Cerebellar nuclear complex (tissue), 1 donor: Measurements from ENCODE around the gene OASL.

Source experiments
- DNase-seq, 2 experiments: peaks; one replicate each; lab custom pipeline; 2025; lab: John Stamatoyannopoulos, UW

The OASL gene

GRCh38 chr12:121015825-121016766 is 22.9 kb downstream of the OASL start, which contains the start of gene C12orf43:
TSS of gene C12orf43 (minus strand) at chr12:121016487. CDS start at chr12:121016474, 13 bp downstream.
- peak; percentile 21 to 73 for DNase-seq

DNA sequence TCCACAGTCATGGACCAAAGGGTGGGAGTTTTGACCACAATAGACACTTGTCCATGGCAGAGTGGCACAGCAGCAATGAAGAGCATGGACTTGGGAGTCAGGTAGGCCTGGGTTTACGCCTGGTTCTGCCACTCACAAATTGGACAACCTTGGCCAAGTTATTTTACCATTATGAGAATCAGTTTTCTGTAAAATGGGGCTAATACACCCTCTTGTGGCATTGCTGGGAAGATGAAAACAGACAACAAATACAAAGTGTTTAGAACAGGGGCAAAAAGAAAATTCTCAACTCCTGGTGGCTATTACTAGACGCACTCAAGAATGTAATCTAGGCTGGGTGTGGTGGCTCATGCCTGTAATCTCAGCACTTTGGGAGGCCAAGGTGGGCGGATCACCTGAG is 25.3 kb downstream of the OASL start:
- no peak for DNase-seq

DNA sequence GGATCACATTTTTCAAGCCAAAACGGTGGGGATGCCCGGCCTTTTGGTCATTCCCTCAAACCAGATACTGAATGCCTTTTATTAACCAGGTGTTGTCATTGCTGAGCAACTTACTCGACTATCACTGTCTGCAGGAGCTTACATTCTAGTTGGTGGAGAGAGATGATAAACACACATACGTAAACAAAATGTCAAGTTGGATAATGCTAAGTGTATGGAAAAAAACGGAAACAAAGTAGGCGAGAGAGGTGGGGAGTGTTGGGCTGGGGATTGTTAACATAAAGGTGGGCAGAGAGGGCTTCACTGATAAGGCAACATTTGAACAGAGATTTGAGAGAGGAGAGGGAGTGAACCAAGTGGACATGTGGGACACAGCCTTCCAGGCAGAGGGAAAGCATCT is 27.2 kb downstream of the OASL start:
- no peak for DNase-seq

DNA sequence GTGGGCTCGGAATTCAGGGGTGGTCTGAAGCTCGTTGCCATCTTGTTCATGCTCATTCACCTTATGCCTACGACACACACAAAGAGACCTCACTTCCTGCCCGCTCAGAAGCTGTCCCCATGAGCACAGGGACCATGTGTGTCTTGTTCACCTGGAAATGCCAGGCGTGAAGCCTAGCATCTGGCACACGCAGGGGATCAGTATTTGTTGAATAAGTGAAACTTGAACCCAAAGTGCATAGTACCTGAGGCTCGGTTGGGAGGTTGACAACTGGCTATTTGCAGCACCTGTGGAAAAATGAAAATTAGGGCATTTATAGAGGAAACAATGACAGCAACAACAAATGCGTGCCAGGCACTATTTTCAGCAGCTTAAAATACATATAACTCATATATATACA is 28.2 kb downstream of the OASL start:
- DNase-seq: no peak

DNA sequence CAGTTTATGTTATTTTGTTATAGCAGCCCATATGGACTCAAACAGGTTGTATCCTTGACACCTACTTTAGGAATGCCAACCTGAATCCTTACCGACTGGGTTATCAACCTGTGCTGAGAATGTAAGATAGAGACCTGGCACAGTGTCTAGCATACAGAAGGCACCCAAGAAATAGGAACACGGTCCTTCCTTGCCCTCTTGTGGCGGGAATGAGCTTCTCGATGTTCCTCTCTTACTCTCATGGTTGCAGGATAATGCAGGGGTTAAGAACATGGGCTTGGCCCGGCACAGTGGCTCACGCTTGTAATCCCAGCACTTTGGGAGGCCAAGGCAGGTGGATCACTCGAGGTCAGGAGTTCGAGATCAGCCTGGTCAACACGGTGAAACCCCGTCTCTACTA is 29.3 kb downstream of the OASL start:
- no peak for DNase-seq

GRCh38 chr12:121008347-121009098 is 30.5 kb downstream of the OASL start:
- no peak for DNase-seq

GRCh38 chr12:121005346-121005815 is 33.7 kb downstream of the OASL start:
- DNase-seq: no peak

- no peak for DNase-seq
Observed at GRCh38 chr12:121004253-121004815, 34.7 kb downstream of the OASL start.

- no peak for DNase-seq
Observed at GRCh38 chr12:121003650-121004049, 35.4 kb downstream of the OASL start.

DNA sequence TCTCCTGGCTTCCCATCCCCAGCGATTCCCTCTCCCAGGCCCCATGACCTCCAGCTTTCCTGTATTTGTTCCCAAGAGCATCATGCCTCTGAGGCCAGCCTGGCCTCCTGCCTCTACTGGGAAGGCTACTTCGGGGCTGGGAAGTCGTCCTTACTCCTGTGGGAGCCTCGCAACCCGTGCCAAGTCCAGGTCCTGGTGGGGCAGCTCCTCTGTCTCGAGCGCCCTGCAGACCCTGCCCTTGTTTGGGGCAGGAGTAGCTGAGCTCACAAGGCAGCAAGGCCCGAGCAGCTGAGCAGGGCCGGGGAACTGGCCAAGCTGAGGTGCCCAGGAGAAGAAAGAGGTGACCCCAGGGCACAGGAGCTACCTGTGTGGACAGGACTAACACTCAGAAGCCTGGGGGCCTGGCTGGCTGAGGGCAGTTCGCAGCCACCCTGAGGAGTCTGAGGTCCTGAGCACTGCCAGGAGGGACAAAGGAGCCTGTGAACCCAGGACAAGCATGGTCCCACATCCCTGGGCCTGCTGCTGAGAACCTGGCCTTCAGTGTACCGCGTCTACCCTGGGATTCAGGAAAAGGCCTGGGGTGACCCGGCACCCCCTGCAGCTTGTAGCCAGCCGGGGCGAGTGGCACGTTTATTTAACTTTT is 37.1 kb downstream of the OASL start:
- DNase-seq: no peak

- DNase-seq: no peak
Observed at GRCh38 chr12:121001060-121001459, 38.0 kb downstream of the OASL start.

DNA sequence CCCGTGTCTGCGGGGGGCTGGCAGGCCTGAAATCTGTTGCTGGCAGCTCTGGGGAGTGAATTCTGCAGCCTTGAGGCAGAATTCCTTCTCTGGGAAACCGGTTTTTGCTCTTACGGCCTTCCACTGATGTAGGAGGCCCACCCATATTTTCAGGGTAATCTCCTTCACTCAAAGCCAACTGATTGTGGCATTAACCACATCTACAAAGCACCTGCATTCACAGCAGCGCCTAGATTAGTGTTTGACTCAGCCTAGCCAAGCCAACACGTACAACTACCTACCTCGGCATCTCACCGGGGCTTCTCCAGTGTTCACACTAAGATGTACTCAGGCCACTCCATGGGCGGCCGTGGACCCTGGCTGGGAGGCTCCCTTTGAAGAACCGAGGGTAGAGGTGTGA is 38.5 kb downstream of the OASL start:
- DNase-seq: no peak

GRCh38 chr12:120999191-121000120 is 39.6 kb downstream of the OASL start:
- no peak for DNase-seq

DNA sequence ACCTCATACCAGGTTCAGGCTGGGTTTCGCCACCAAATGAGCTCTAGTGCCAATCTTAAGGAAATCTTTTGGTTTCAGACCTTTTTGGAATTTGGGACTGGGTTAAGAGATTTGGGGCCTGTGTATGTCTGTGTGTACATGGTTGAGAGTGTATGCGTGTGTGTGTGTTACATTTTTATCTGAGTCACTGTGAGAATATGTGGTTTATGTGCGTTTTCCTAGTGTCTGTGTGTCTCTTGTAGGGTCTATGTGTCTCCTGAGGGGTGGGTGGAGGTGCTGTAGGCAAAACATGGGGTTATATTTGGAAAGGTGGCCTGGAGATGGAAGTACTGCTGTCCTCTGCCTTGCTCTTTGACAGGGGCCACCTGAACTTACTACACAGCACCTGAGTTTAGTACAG is 40.6 kb downstream of the OASL start:
- no peak for DNase-seq

DNA sequence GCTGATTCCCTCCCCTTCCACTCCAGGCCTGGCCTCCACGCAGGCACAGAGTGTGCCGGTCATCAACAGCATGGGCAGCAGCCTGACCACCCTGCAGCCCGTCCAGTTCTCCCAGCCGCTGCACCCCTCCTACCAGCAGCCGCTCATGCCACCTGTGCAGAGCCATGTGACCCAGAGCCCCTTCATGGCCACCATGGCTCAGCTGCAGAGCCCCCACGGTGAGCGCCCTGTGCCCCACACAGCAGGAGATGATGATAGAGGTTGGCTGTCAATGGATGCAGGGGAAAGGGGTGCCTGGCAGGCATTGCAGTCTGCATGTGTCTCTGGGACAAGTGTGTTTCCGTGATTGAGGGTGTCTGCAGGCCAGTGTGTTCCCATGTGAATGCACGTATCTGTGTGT is 41.6 kb downstream of the OASL start:
- no peak for DNase-seq

- no peak for DNase-seq
Observed at GRCh38 chr12:120996133-120996746, 42.8 kb downstream of the OASL start.

DNA sequence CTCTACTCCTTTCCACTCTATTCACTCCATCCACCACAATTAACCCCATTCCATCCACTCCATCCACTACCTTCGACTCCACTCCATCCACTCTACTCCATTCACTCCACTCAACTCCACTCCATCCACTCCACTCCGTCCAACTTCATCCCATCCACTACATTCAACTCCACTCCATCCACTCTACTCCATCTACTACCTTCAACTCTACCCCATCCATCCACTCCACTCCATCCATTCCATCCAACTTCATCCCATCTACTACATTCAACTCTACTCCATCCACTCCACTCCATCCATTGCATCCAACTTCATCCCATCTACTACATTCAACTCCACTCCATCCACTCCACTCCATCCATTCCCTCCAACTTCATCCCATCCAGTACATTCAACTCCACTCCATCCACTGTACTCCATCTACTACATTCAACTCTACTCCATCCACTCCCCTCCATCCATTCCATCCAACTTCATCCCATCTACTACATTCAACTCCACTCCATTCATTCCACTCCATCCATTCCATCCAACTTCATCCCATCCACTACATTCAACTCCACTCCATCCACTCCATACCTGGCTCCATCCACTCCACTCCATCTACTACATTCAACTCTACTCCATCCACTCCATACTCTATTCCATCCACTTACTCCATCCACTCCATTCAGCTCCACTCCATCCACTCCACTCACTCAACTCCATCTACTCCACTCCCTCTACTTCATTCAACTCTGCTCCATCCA is 44.3 kb downstream of the OASL start:
- no peak for DNase-seq

DNA sequence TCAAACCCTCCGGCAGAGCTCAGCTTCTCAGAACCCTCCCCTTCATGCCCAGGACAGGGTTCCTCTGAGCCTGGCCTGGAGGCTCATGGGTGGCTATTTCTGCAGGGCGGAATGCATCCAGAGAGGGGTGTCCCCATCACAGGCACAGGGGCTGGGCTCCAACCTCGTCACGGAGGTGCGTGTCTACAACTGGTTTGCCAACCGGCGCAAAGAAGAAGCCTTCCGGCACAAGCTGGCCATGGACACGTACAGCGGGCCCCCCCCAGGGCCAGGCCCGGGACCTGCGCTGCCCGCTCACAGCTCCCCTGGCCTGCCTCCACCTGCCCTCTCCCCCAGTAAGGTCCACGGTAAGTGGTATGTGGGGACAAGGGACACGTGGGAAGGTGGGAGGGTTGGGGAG is 45.0 kb downstream of the OASL start:
- DNase-seq: no peak

DNA sequence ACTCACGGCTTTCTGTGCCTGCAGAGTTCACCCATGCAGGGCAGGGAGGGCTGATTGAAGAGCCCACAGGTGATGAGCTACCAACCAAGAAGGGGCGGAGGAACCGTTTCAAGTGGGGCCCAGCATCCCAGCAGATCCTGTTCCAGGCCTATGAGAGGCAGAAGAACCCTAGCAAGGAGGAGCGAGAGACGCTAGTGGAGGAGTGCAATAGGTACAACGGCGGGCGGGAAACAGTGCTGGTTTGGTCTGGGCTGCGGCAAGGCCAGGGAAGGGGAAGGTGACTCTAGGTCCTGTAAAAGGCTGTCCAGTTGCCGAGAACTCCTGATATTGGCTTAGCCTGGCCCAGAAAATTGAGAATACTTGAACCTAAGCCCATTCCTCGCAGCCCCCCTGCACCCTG is 45.5 kb downstream of the OASL start:
- DNase-seq: no peak

- no peak for DNase-seq
Observed at GRCh38 chr12:120992989-120993388, 46.1 kb downstream of the OASL start.
